Kidney tubule cell (primary cell): Measurements from ENCODE around the gene SNX25.
A peak's percentile ranks its signal among the peaks of the same experiment; 100 is the strongest.
"Not testable (repeated sequence)": the region's sequence is repeated elsewhere in the genome, so short reads cannot be mapped to it uniquely, and the experiment has no call there.

Experiments used
- DNase-seq: peaks from one replicate; pipeline ENCODE4 v3.0.0-alpha.2; 2018; ENCODE audit warnings: low spot score

SNX25 gene

GRCh38 chr4:185305979-185306442 lies 96.6 kb downstream of the SNX25 start:
- peak; percentile 99 for DNase-seq

DNA sequence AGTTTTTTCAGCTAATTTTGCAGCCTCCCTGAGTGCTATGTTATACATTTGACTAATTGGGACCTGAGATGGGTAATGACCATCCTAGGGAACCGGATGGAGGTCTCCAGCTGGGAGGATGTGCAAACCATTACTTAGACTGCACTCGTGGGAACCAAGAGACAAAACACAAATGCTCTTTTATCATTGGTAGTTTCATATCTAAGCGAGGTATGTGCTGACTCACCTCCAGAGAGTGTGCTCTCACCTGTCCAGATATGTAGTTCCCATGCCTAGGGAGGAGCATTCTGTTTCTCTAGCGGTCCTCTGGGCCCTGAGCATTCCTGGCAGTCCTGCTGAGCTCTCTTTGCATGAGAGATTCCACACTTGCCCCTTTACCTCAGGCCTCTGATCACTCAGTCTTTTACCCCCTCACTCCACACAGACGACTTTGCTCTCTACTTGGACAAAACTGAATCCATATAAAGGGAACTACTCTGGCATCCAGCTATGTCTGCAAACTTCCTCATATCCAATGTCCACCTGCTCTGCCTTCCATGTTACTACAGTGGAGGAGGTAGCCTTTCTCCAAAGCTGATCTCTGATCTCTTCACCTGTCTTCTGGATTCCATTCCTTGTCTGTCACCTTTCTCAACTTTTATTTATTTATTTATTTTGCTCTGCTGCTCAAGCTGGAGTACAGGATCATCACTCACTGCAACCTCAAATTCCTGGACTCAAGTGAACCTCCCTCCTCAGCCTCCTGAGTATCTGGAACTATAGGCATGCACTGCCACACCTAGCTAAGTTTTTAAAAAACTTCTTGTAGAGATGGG lies 97.9 kb downstream of the SNX25 start:
- peak; percentile 87 for DNase-seq

DNA sequence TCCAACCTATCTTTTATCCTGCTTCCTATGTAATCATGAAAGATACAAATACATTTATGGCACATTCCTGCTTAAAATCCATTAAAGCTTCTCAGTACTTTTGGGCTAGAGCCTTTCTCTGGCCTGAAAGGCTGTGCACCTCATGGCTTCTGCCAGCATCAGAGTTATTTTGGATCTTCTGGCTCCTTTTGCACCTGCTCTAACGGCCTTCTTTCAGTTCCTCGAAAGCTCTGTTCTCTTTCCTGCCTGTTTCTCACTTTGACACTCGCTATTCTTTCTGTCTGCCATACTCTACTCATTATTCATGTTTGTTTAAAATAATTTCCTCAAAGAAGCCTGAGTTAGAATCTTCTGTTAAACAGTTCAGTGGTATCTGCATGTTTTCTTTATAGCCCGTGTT lies 100.4 kb downstream of the SNX25 start:
- no peak for DNase-seq

DNA sequence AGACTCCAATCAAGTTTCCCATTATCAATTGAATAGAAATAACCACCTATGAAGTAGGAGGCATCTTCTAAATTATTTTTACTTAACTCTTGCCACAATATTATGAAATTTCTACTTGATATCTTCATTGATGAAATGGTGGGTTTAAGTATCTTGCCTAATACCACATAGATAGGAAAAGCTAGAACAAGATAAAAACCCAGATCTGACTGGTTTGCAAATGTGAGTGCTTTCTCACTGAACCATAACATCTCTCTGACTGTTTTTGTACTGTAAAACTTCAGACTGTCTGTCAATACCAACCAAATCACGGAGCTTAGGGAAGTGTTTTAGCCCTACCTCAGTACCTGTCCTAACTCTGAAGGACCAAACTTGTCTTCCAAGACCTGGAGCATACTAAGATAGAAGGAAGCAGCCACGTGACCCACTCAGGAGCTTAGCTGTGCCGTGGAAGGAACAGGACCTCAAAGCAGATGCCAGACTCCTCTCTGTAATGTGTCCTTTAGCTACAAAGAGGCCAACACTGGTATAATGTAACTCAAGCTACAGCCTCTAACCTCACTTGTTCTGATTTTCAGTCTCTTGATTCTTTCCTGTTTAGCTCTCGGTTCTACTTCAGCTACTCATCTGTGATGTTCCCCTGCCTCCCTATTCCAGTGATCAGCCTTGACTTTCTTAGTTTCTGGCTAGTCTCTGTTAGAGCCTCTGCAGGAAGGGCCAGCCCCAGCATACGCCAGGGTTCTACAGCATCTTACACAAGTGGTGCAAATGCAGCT lies 101.9 kb downstream of the SNX25 start:
- no peak for DNase-seq

DNA sequence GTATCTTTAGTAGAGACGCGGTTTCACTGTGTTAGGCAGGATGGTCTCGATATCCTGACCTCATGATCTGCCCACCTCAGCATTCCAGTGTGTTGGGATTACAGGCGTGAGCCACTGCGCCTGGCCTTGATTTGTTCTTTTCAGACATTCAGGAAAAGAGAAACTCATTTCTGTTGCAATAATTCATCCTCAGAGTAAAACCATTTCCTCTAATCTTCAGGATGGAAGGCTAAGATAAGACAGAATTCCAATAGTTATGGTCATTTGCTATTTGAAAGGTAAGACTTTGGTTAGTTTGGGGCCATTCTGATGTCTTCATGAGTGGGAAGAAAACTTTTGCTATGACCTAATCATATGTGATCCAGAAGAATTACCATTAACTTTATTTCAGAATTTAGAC lies 103.3 kb downstream of the SNX25 start:
- no peak for DNase-seq

GRCh38 chr4:185317462-185317861 lies 108.1 kb downstream of the SNX25 start:
- DNase-seq: not testable (repeated sequence)

DNA sequence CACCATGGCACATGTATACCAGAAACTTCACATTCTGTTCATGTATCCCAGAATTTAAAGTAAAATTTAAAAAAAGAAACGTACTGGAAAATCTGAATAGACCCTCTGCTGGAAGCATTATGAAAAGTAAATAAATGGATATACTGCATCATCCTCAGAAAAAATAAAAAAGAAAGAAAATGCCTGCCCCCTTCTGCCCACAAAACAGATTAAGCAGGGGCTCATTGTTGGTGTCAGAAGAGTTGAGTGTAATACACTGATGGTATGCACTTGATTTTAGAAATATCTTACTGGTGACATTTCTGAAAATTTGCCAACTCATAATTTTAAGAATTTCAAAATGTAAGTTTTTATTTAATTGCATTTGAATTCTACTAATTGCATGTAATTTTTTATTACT lies 108.5 kb downstream of the SNX25 start:
- DNase-seq: no peak

GRCh38 chr4:185318679-185319078 lies 109.3 kb downstream of the SNX25 start:
- no peak for DNase-seq

DNA sequence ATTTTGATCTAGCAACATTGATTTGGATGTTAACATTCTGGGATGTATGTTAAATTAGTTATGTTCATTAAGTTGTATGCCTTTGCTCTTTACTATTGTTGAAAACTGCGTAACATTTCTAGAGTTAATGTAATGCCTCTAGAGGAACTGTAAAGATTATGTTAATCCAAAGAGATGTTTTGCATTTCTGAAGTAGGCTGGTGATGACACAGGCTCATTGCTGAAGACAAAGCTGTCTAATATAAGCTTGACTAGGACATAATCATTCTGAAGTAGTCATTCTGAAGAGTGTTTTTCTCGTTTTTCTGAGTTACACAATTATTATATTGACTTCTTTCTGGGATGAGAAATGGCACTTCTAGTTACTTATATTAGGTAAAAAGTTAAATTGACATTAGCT lies 113.4 kb downstream of the SNX25 start:
- no peak for DNase-seq

DNA sequence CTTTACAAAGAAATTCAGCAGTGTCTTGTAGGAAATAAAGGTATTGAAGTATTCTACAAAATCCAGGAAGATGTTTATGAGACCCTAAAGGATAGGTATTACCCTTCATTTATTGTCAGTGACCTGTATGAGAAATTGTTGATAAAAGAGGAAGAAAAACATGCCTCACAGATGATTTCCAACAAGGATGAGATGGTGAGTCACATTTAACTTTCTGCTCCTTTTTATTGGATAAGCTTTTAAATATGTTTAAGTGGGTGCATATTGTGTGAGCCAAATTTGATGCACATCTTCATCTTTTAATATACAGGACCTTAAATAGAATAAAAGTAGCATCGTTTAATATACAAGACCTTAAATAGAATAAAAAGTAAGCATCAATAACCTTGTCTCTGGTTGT lies 114.2 kb downstream of the SNX25 start:
- no peak for DNase-seq

- DNase-seq: not testable (repeated sequence)
Observed at GRCh38 chr4:185324361-185324760, 115.0 kb downstream of the SNX25 start.

DNA sequence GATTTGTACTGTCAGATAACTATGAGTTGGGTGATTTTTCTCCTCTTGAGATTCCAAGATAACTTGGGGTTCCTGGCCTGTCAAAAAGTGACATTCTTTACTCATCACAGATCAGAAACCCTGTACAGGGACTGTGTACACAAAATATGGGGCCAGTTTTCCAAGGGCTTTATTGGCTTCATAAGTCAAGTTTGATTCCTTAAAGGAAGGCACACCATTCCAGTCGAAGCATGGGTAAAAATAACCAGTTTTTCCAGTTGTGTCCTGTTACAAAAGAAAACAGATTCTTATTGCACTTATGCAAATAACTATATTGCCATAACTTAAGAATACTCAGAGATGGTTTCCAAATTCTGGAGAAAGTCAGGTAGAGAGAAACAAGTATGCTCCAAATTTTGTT lies 116.3 kb downstream of the SNX25 start:
- DNase-seq: not testable (repeated sequence)

- no peak for DNase-seq
Observed at GRCh38 chr4:185328586-185328985, 119.2 kb downstream of the SNX25 start.

- DNase-seq: peak; percentile 28
Observed at GRCh38 chr4:185329879-185330510, 120.6 kb downstream of the SNX25 start.

- no peak for DNase-seq
Observed at GRCh38 chr4:185332575-185333464, 123.4 kb downstream of the SNX25 start.

DNA sequence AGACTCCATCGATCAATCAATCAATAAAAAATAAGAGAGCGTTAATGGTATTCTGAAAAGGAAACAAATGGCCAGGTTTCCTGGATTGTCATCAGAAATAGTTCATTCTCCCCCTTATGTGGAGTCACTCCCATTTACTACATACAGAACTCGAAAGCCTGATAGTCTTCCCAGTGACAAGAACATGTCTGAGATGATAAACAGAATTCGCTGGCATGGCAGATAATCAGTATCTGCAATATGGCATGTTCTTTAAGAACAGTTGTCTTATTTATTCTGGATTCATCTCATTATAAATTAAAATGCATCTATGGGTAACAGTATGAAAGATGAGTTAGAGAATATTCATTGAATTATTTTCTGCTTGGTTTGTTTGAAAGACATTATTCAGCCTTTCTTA lies 124.9 kb downstream of the SNX25 start:
- DNase-seq: no peak

GRCh38 chr4:185335579-185335978 lies 126.2 kb downstream of the SNX25 start:
- peak; percentile 68 for DNase-seq

DNA sequence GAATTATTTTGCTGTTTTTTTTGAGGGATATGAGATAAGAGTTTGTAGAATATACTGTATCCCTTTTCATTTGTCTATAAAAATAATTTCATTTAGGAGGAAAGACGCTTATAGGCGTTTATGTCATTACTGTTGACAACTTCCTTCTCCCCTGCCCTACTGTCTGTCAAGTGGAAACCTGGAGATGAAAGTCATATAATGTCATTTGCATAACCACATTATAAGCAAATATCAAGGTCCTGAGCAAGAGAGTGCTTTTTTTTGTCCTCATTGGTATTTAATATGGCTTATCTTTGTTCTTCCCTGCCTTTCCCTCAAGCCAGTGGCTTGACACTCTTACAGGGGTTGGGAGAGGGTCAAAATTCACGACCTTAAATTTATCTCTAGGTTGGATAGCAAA lies 130.5 kb downstream of the SNX25 start:
- no peak for DNase-seq

DNA sequence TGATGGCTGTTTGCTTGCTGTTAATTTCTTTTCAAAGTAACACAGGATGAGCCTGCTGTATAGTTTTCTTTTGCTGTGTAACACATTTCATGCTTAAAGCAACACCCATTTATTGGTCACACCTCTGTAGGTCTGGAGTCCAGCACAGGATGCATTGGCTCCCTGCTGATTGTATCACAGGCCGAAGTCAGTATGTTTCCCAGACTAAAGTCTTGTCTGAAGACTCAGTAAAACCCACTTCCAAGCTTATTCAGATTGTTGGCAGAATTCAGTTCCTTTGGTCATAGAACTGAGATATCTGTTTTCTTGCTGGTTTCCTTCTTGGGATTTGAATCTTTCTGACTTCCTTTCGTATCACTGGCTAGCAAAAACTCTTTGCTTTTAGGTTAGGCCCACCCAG lies 132.0 kb downstream of the SNX25 start:
- DNase-seq: no peak

- DNase-seq: no peak
Observed at GRCh38 chr4:185341841-185342240, 132.4 kb downstream of the SNX25 start.

DNA sequence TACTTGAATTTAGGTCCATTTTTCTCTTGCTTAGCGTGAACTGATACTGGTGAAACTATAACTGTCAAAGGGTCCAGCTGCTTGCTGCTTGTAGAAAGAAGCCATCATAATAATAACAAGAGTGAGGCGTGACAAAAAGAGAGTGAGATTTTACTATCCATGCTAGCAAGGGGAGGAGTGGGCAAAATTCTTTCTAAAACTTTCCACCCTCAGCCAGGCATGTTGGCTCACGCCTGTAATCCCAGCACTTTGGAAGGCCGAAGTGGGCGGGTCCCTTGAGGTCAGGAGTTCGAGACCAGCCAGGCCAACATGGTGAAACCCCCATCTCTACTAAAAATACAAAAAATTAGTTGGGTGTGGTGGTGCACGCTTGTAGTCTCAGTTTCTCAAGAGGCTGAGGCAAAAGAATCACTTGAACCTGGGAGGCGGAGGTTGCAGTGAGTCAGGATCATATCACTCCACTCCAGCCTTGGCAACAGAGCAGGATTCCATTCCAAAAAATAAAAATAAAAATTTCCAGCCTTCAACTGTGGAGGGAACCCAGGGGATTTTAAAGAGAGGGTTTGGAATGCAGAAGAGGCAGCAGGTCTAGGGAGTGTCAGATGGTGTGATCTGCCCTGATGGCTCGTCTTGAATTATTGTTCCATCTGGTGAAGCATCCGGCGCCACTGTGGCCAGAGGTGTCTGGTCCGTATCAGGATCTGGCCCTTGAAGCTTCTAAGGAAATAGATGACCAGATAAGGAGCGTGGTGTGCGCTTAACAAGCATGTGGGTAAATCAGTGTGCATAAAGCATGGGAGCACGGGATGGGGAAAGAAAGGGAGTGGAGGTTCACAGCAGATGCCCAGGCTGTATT lies 134.6 kb downstream of the SNX25 start:
- no peak for DNase-seq
